ENCODE data around the gene DKK3.

Gene DKK3

GRCh38 chr11:11989774-11990744 is 18.4 kb downstream of the DKK3 start:
- no peak for DNase-seq (ENCODE audit: low spot score)
- ChIA-PET CTCF (no interaction called here), POLR2A (ENCODE audit: low non-redundant PET) (no interaction called here)
- H3K27ac ChIP-seq, result peak overlapping the region; percentile 50
- no peak for TF ChIP-seq CTCF (conservative IDR thresholded peaks at IDR 0.05; ENCODE audit: low read depth)

GRCh38 chr11:11988681-11989261 is 19.7 kb downstream of the DKK3 start:
- CTCF ChIA-PET, result interaction anchor here (0.5 to 0.6 kb wide), 3 partner anchors 25 to 694 kb away, joined by 3 read pairs; no protein-coding TSS in a partner anchor
- H3K27ac ChIP-seq, result peak overlapping the region; percentile 64
- TF ChIP-seq CTCF (conservative IDR thresholded peaks at IDR 0.05; ENCODE audit: low read depth), result no peak
- POLR2A ChIA-PET (ENCODE audit: low non-redundant PET), result no interaction called here
- no peak for DNase-seq (ENCODE audit: low spot score)

GRCh38 chr11:11988099-11988651 is 20.3 kb downstream of the DKK3 start:
- DNase-seq (ENCODE audit: low spot score), result no peak
- peak overlapping the region; percentile 64 for H3K27ac ChIP-seq
- TF ChIP-seq CTCF (conservative IDR thresholded peaks at IDR 0.05; ENCODE audit: low read depth), result no peak
- ChIA-PET CTCF (interaction anchor here (0.6 kb wide), 2 partner anchors 24 to 695 kb away, joined by 3 read pairs; no protein-coding TSS in a partner anchor), POLR2A (ENCODE audit: low non-redundant PET) (no interaction called here)

GRCh38 chr11:11987503-11988022 is 20.9 kb downstream of the DKK3 start:
- no peak for TF ChIP-seq CTCF (conservative IDR thresholded peaks at IDR 0.05; ENCODE audit: low read depth)
- CTCF ChIA-PET, result interaction anchor here (0.8 kb wide), 1 partner anchor 220 kb away, joined by 3 read pairs; no protein-coding TSS in a partner anchor
- no peak for DNase-seq (ENCODE audit: low spot score)
- no peak overlapping the region for H3K27ac ChIP-seq
- POLR2A ChIA-PET (ENCODE audit: low non-redundant PET), result no interaction called here

- H3K27ac ChIP-seq, result peak overlapping the region; percentile 51
- no peak for TF ChIP-seq CTCF (conservative IDR thresholded peaks at IDR 0.05; ENCODE audit: low read depth)
- CTCF ChIA-PET, result interaction anchor here (0.7 kb wide), 1 partner anchor 35 kb away, joined by 4 read pairs; no protein-coding TSS in a partner anchor
These were observed 22.2 kb downstream of the DKK3 start for GRCh38 chr11:11985954-11986949.

More at GRCh38 chr11:11985954-11986949, 22.2 kb downstream of the DKK3 start:
- DNase-seq (ENCODE audit: low spot score), result no peak
- POLR2A ChIA-PET (ENCODE audit: low non-redundant PET), result no interaction called here
